K562 (cell line): Measurements from ENCODE around the gene IL1B. TPM values are rescaled to one million over a fixed set of nuclear protein-coding genes. Genes with fewer than 3 reads are reported as not detected.

Experiments
- ATAC-seq: fragments of 200-7000 bp; cut with Tn5 transposase; 3 replicates; pipeline ENCODE4 v1.9.1; 2020; ENCODE audit warnings: moderate library complexity
- BruUV-seq: library from RNA; stranded (reverse); fragments of 400-500 nt; replicated peaks from 2 replicates; lab custom pipeline; 2021; lab: Mats Ljungman, UMichigan
- CTCF ChIA-PET: fragments of 300-600 bp; formaldehyde crosslinking; extraction: SDS; loops from one replicate; lab custom pipeline; 2021; ENCODE audit warnings: low intra/inter-chr PET ratio; lab: Yijun Ruan, JAX
- POLR2A ChIA-PET: fragments of 300-600, 350-650 bp; sonication (Branson Sonifier 250); formaldehyde crosslinking; extraction: SDS; loops from one replicate; lab custom pipeline; 2021; ENCODE audit warnings: antibody characterized with exemption, inconsistent platforms; lab: Yijun Ruan, JAX
- DNase-seq, 4 experiments: peaks; one replicate each; pipeline versions ENCODE4 v3.0.0 to v3.0.0-alpha.2; 2011 to 2018; ENCODE audit warnings: low spot score in 3 of 4, mixed read lengths in 3 of 4; ENCODE audit errors: extremely low read depth in 1 of 4
- FAIRE-seq: peaks from 2 replicates; lab custom pipeline; 2011; peaks lifted over from hg19 to GRCh38; lab: Jason Lieb, UNC
- H2AFZ ChIP-seq: 2 replicates; pipeline ENCODE4 v1.6.0; 2011; ENCODE audit warnings: low read depth, low read length, control low read depth, inconsistent platforms
- H3K27ac ChIP-seq: fragments of 200-600 bp; 3 replicates; pipeline ENCODE4 v1.8.0; 2011; ENCODE audit warnings: low read depth, mild to moderate bottlenecking, control low read depth, inconsistent platforms, low read length, moderate library complexity, mixed read lengths; ENCODE audit errors: extremely low read depth
- H3K27me3 ChIP-seq, 2 experiments: fragments of 300-600 bp in 1 of 2; 2 replicates in 1 of 2; 3 replicates in 1 of 2; pipeline versions ENCODE4 v1.6.0 to v1.8.0; 2011; ENCODE audit warnings: inconsistent platforms in 2 of 2, low read length in 2 of 2, mild to moderate bottlenecking in 1 of 2, mixed read lengths in 1 of 2, moderate library complexity in 1 of 2; ENCODE audit not compliant: control insufficient read depth in 2 of 2, insufficient read depth in 2 of 2
- H3K36me3 ChIP-seq: fragments of 300-600 bp; 3 replicates; pipeline ENCODE4 v1.8.0; 2011; ENCODE audit warnings: mild to moderate bottlenecking, low read length, inconsistent platforms; ENCODE audit not compliant: control insufficient read depth, insufficient read depth
- H3K4me1 ChIP-seq, 2 experiments: fragments of 200-600 bp in 1 of 2; replicated peaks in 1 of 2; 2 replicates in 1 of 2; 3 replicates in 1 of 2; pipeline versions ENCODE4 v1.5.1 to v1.8.0; 2011; ENCODE audit warnings: inconsistent platforms in 2 of 2, low read length in 2 of 2, mild to moderate bottlenecking in 1 of 2, mixed read lengths in 1 of 2, moderate library complexity in 1 of 2; ENCODE audit not compliant: control insufficient read depth in 2 of 2, insufficient read depth in 2 of 2
- H3K4me2 ChIP-seq: 2 replicates; pipeline ENCODE4 v1.6.1; 2011; ENCODE audit warnings: low read length, control low read depth, inconsistent platforms, mixed read lengths; ENCODE audit not compliant: insufficient read depth
- H3K4me3 ChIP-seq: fragments of 200-600 bp; sonication (generic), shearing (Covaris generic); 2 replicates; pipeline ENCODE4 v1.5.1; 2016; ENCODE audit warnings: control low read depth, inconsistent platforms
- H3K79me2 ChIP-seq: fragments of 200-600 bp; 3 replicates; pipeline ENCODE4 v1.8.0; 2011; ENCODE audit warnings: low read length, inconsistent platforms; ENCODE audit not compliant: control insufficient read depth, insufficient read depth
- H3K9ac ChIP-seq, 2 experiments: 2 replicates each; pipeline versions ENCODE4 v1.6.0 to v1.6.1; 2011; ENCODE audit warnings: low read depth in 2 of 2, low read length in 2 of 2, control low read depth in 1 of 2, inconsistent platforms in 1 of 2, mild to moderate bottlenecking in 1 of 2, mixed read lengths in 1 of 2; ENCODE audit not compliant: insufficient read depth in 1 of 2
- H3K9me1 ChIP-seq: one replicate; pipeline ENCODE4 v1.6.0; 2011; ENCODE audit warnings: inconsistent platforms, mild to moderate bottlenecking, low read length, moderate library complexity; ENCODE audit not compliant: control insufficient read depth, insufficient read depth
- H3K9me3 ChIP-seq: replicated peaks from 2 replicates; pipeline ENCODE4 v1.5.1; 2011; ENCODE audit warnings: low read depth, low read length, inconsistent platforms; ENCODE audit not compliant: control insufficient read depth, insufficient read depth
- H4K20me1 ChIP-seq: replicated peaks from 2 replicates; pipeline ENCODE4 v1.6.1; 2011; ENCODE audit warnings: low read length, inconsistent platforms, mixed read lengths; ENCODE audit not compliant: control insufficient read depth, insufficient read depth
- E2F8 ChIP-seq: fragments of 450-650 bp; IDR thresholded peaks from 2 replicates; pipeline ENCODE4 v1.7.1; 2018; ENCODE audit warnings: mild to moderate bottlenecking, low read depth; ENCODE audit not compliant: partially characterized antibody
- GABPA ChIP-seq: fragments of 200-800 bp; sonication (Bioruptor generic); conservative IDR thresholded peaks from 2 replicates; pipeline ENCODE4 v1.6.1; 2016; ENCODE audit warnings: low read depth, missing genetic modification characterization, missing compliant biosample characterization
- HOXB6 ChIP-seq: fragments of 250-450 bp; sonication (Bioruptor Pico); IDR thresholded peaks from 2 replicates; pipeline ENCODE4 v1.5.1; 2022; ENCODE audit warnings: mild to moderate bottlenecking, borderline replicate concordance
- ILF3 ChIP-seq: fragments of 450-650 bp; IDR thresholded peaks from 2 replicates; pipeline ENCODE4 v1.6.1; 2018; ENCODE audit warnings: antibody characterized with exemption, mild to moderate bottlenecking, moderate library complexity, borderline replicate concordance
- MAFK ChIP-seq: IDR thresholded peaks from 2 replicates; pipeline ENCODE4 v1.6.1; 2011; ENCODE audit warnings: low read length, improper control_type of control experiment
- RERE ChIP-seq: sonication (generic); formaldehyde crosslinking; IDR thresholded peaks from 2 replicates; pipeline ENCODE4 v1.8.0; 2023; ENCODE audit warnings: missing genetic modification reagents, mild to moderate bottlenecking, borderline replicate concordance
- RFX5 ChIP-seq: IDR thresholded peaks from 2 replicates; pipeline ENCODE4 v1.6.1; 2011; ENCODE audit warnings: low read depth, mild to moderate bottlenecking, improper control_type of control experiment, low read length
- SMAD4 ChIP-seq: fragments of 250-450 bp; sonication (Bioruptor Pico); conservative IDR thresholded peaks from 2 replicates; pipeline ENCODE4 v1.8.0; 2021; ENCODE audit warnings: inconsistent platforms, mild to moderate bottlenecking, moderate library complexity
- ZBTB17 ChIP-seq: fragments of 450-650 bp; formaldehyde crosslinking; IDR thresholded peaks from 2 replicates; pipeline ENCODE4 v1.4.0; 2020; ENCODE audit warnings: mild to moderate bottlenecking
- ZFP91 ChIP-seq: sonication (generic); formaldehyde crosslinking; IDR thresholded peaks from 2 replicates; pipeline ENCODE4 v1.8.0; 2022; ENCODE audit warnings: mild to moderate bottlenecking, missing genetic modification reagents
- ZNF165 ChIP-seq: fragments of 250-450 bp; sonication (Bioruptor Pico); IDR thresholded peaks from 2 replicates; pipeline ENCODE4 v1.4.0; 2020; ENCODE audit warnings: borderline replicate concordance
- ZNF224 ChIP-seq: sonication (generic); formaldehyde crosslinking; IDR thresholded peaks from 2 replicates; pipeline ENCODE4 v1.8.0; 2022; ENCODE audit warnings: mild to moderate bottlenecking, missing genetic modification reagents
- ZZZ3 ChIP-seq: fragments of 450-650 bp; IDR thresholded peaks from 2 replicates; pipeline ENCODE4 v1.6.1; 2016; ENCODE audit warnings: antibody characterized with exemption, mild to moderate bottlenecking, moderate library complexity
- WGBS: fragments of 100-300 bp; shearing (Covaris generic); methylation state at CpG from one replicate; pipeline ENCODE4 v1.1.6; 2016; ENCODE audit warnings: low coverage, mixed read lengths; ENCODE audit not compliant: insufficient coverage; ENCODE audit errors: missing lambda C conversion rate; 5-methylcytosine and 5-hydroxymethylcytosine counted together
- in situ Hi-C: fragments of 300-500 bp; cut with MboI; formaldehyde crosslinking; loops from 4 replicates; pipeline ENCODE4 v1.15.0; 2018; ENCODE audit warnings: inconsistent platforms, mixed read lengths
- intact Hi-C: fragments of 100-400 bp; cut with micrococcal nuclease; formaldehyde crosslinking; loops from 2 replicates; pipeline ENCODE4 v1.14.2; 2022
- polyA plus RNA-seq, 8 experiments: library from polyadenylated mRNA; depleted of rRNA in 4 of 8; stranded (reverse) in 5 of 8; unstranded in 3 of 8; fragments of >200 nt; fragmentation: Nextera tagmentation in 2 of 8; fragmentation: Illumina TruSeq in 1 of 8; extraction: Ambion mirVana in 2 of 8; extraction: Trizol in 1 of 8; gene quantifications; 2 replicates each; pipeline versions ENCODE4 v1.2.1 to v1.2.3, GENCODE V29; 2011 to 2014; ENCODE audit warnings: inconsistent platforms in 1 of 8, missing spikeins in 1 of 8
- total RNA-seq, 7 experiments: library from RNA; depleted of rRNA in 6 of 7; stranded (reverse); fragments of >200 nt in 6 of 7; fragmentation: Illumina TruSeq in 2 of 7; extraction: Trizol in 2 of 7; gene quantifications; 2 replicates each; pipeline versions ENCODE4 v1.2.1 to v1.2.3, GENCODE V29; 2011 to 2021; ENCODE audit warnings: low replicate concordance in 1 of 7

The IL1B gene
- total and polyA plus RNA-seq, 9 of the 15 experiments (the other 6 are each of a cell fraction or from before 2014, with no cell fraction given): 0.29 TPM; not detected in 8

- BruUV-seq: no TSS peak
- ChIA-PET CTCF (no interaction called here), POLR2A (interaction anchor here (0.5 to 2.3 kb wide), 3 partner anchors 12 to 150 kb away, joined by 3 to 7 read pairs (median 4); no protein-coding TSS in a partner anchor)
- Histone ChIP-seq H3K9ac (peak overlapping the region in 1 of 2 experiments; percentile 20; a peak in 1 of 4 replicates), H3K4me3 (no peak overlapping the region), H3K9me1 (no peaks in the 10 kb centered on the region), H3K27me3 (no peaks in the 10 kb centered on the region), H3K9me3 (no peaks in the 10 kb centered on the region), H4K20me1 (no peaks in the 10 kb centered on the region), H2AFZ (peak overlapping the region; percentile 7; the same call in 1 of the 2 replicates), H3K79me2 (no peaks in the 10 kb centered on the region), H3K27ac (no peak overlapping the region), H3K4me1 (peaks cover 0 to 7% of the 10 kb centered on the region in 2 experiments; a peak in 2 of 5 replicates), H3K36me3 (no peaks in the 10 kb centered on the region), H3K4me2 (no peak overlapping the region)
- in situ Hi-C loops: no loop called here
- intact Hi-C loops: no loop called here
- WGBS: 68% methylated on average over 11 of the region's 11 CpGs
- DNase-seq (no peak), FAIRE-seq (no peak), ATAC-seq (peak; percentile 23; the same call in 2 of the 3 replicates)
- TF ChIP-seq E2F8 (no peak), ILF3 (no peak), HOXB6 (CRISPR knock-in tag) (no peak), RFX5 (no peak), GABPA (tag) (no peak), ZNF165 (CRISPR knock-in tag) (no peak), ZBTB17 (CRISPR knock-in tag) (no peak), RERE (no peak), ZNF224 (CRISPR knock-in tag) (no peak), SMAD4 (CRISPR knock-in tag) (no peak), ZFP91 (CRISPR knock-in tag) (no peak), ZZZ3 (no peak), MAFK (no peak)
Observed at GRCh38 chr2:112805542-112805941, 31.0 kb downstream of the IL1B start.
